GM12878 (cell line): ENCODE measurements around the gene PELI2. TPM values are rescaled to one million over a fixed set of nuclear protein-coding genes. Genes with fewer than 3 reads are reported as not detected.

Source experiments
- ATAC-seq: fragments of 200-7000 bp; cut with Tn5 transposase; 3 replicates; pipeline ENCODE4 v1.9.1; 2020; ENCODE audit warnings: mild to moderate bottlenecking, moderate library complexity
- BruUV-seq: library from RNA; stranded (reverse); fragments of 400-500 nt; replicated peaks from 2 replicates; lab custom pipeline; 2021; lab: Mats Ljungman, UMichigan
- CTCF ChIA-PET: fragments of 300-600 bp; sonication (Branson Sonifier 250); formaldehyde crosslinking; extraction: SDS; loops from one replicate; lab custom pipeline; 2021; ENCODE audit warnings: inconsistent platforms; lab: Yijun Ruan, JAX
- POLR2A ChIA-PET: fragments of 350-600 bp; formaldehyde crosslinking; extraction: SDS; loops from one replicate; lab custom pipeline; 2021; ENCODE audit warnings: inconsistent platforms; lab: Charles Lee
- RAD21 ChIA-PET: fragments of 300-600 bp; sonication (Branson Sonifier 250); formaldehyde crosslinking; loops from one replicate; lab custom pipeline; 2023; ENCODE audit warnings: antibody characterized with exemption; ENCODE audit not compliant: unreplicated experiment; lab: Charles Lee
- SMC1A ChIA-PET: fragments of 300-600 bp; sonication (Branson Sonifier 250); formaldehyde crosslinking; loops from one replicate; lab custom pipeline; 2023; ENCODE audit not compliant: unreplicated experiment, uncharacterized antibody; lab: Charles Lee
- DNase-seq: peaks from one replicate; pipeline ENCODE4 v3.0.0-alpha.2; 2011; ENCODE audit warnings: low read depth, low spot score
- FAIRE-seq: peaks from 3 replicates; lab custom pipeline; 2011; peaks lifted over from hg19 to GRCh38; lab: Jason Lieb, UNC
- H2AFZ ChIP-seq: 2 replicates; pipeline ENCODE4 v1.6.0; 2011; ENCODE audit warnings: low read depth, low read length, control low read depth; ENCODE audit not compliant: control insufficient read depth
- H3K27ac ChIP-seq: 2 replicates; pipeline ENCODE4 v1.5.1; 2011; ENCODE audit warnings: control low read depth; ENCODE audit not compliant: control insufficient read depth, insufficient read depth
- H3K27me3 ChIP-seq, 2 experiments: replicated peaks in 1 of 2; 2 replicates each; pipeline versions ENCODE4 v1.6.0 to v1.6.1; 2011; ENCODE audit warnings: low read length in 1 of 2; ENCODE audit not compliant: control insufficient read depth in 2 of 2, insufficient read depth in 2 of 2
- H3K36me3 ChIP-seq, 2 experiments: 2 replicates each; pipeline ENCODE4 v1.5.1; 2011; ENCODE audit warnings: low read length in 1 of 2; ENCODE audit not compliant: control insufficient read depth in 2 of 2, insufficient read depth in 2 of 2
- H3K4me1 ChIP-seq: 2 replicates; pipeline ENCODE4 v1.6.1; 2011; ENCODE audit warnings: mild to moderate bottlenecking, low read length, moderate library complexity, mixed read lengths; ENCODE audit not compliant: control insufficient read depth, insufficient read depth
- H3K4me2 ChIP-seq: 2 replicates; pipeline ENCODE4 v1.6.0; 2011; ENCODE audit warnings: control low read depth; ENCODE audit not compliant: control insufficient read depth, insufficient read depth
- H3K4me3 ChIP-seq: fragments of 200-600 bp; sonication (generic); 2 replicates; pipeline ENCODE4 v1.5.1; 2016
- H3K79me2 ChIP-seq: 2 replicates; pipeline ENCODE4 v1.6.0; 2011; ENCODE audit warnings: low read length; ENCODE audit not compliant: control insufficient read depth, insufficient read depth
- H3K9ac ChIP-seq: 2 replicates; pipeline ENCODE4 v1.8.0; 2011; ENCODE audit warnings: low read length, control low read depth, mixed read lengths; ENCODE audit not compliant: control insufficient read depth, insufficient read depth
- H3K9me3 ChIP-seq: replicated peaks from 3 replicates; pipeline ENCODE4 v1.5.1; 2011; ENCODE audit warnings: mild to moderate bottlenecking, low read length; ENCODE audit not compliant: control insufficient read depth, insufficient read depth
- H4K20me1 ChIP-seq: 2 replicates; pipeline ENCODE4 v1.6.0; 2011; ENCODE audit not compliant: control insufficient read depth, insufficient read depth
- ATF7 ChIP-seq: fragments of 450-650 bp; IDR thresholded peaks from 2 replicates; pipeline ENCODE4 v1.6.1; 2016; ENCODE audit warnings: low read depth, mild to moderate bottlenecking
- CBX5 ChIP-seq: sonication (generic); IDR thresholded peaks from 2 replicates; pipeline ENCODE4 v1.6.1; 2016; ENCODE audit warnings: low read depth, moderate library complexity, mild to moderate bottlenecking, inconsistent platforms
- CHD4 ChIP-seq: fragments of 200-600 bp; sonication (generic); IDR thresholded peaks from 2 replicates; pipeline ENCODE4 v1.6.1; 2016; ENCODE audit warnings: mild to moderate bottlenecking
- DPF2 ChIP-seq: fragments of 450-650 bp; IDR thresholded peaks from 2 replicates; pipeline ENCODE4 v1.6.1; 2017; ENCODE audit warnings: mild to moderate bottlenecking
- FOXK2 ChIP-seq: fragments of 450-650 bp; IDR thresholded peaks from 2 replicates; pipeline ENCODE4 v1.6.1; 2017; ENCODE audit warnings: mild to moderate bottlenecking, moderate library complexity
- HCFC1 ChIP-seq: fragments of 150-350 bp; IDR thresholded peaks from 2 replicates; pipeline ENCODE4 v1.6.1; 2014; ENCODE audit warnings: low read length
- JUNB ChIP-seq: IDR thresholded peaks from 2 replicates; pipeline ENCODE4 v1.6.1; 2016; ENCODE audit warnings: antibody characterized with exemption, mild to moderate bottlenecking
- MEF2A ChIP-seq: IDR thresholded peaks from 2 replicates; pipeline ENCODE4 v1.6.1; 2011; ENCODE audit warnings: low read depth, mild to moderate bottlenecking, low read length, moderate library complexity; ENCODE audit not compliant: insufficient read depth
- MYB ChIP-seq: fragments of 150-350 bp; IDR thresholded peaks from 2 replicates; pipeline ENCODE4 v1.6.1; 2014; ENCODE audit warnings: mild to moderate bottlenecking, low read depth, low read length, borderline replicate concordance
- PAX8 ChIP-seq: fragments of 450-650 bp; IDR thresholded peaks from 2 replicates; pipeline ENCODE4 v1.6.1; 2017; ENCODE audit warnings: mild to moderate bottlenecking, moderate library complexity
- PML ChIP-seq: IDR thresholded peaks from 2 replicates; pipeline ENCODE4 v1.6.1; 2012; ENCODE audit warnings: low read length, inconsistent platforms
- SMAD1 ChIP-seq: fragments of 450-650 bp; IDR thresholded peaks from 2 replicates; pipeline ENCODE4 v1.6.1; 2018; ENCODE audit warnings: mild to moderate bottlenecking, low read depth; ENCODE audit not compliant: partially characterized antibody
- SPI1 ChIP-seq: IDR thresholded peaks from 2 replicates; pipeline ENCODE4 v1.6.1; 2011; ENCODE audit warnings: low read depth, mild to moderate bottlenecking, low read length, moderate library complexity, borderline replicate concordance; ENCODE audit not compliant: insufficient read depth
- SREBF2 ChIP-seq: IDR thresholded peaks from 2 replicates; pipeline ENCODE4 v1.6.1; 2012; ENCODE audit warnings: mild to moderate bottlenecking, low read length
- YBX1 ChIP-seq: fragments of 450-650 bp; IDR thresholded peaks from 2 replicates; pipeline ENCODE4 v1.6.1; 2016; ENCODE audit warnings: antibody characterized with exemption
- WGBS: methylation state at CpG from one replicate; pipeline ENCODE4 v1.1.6; 2016; ENCODE audit warnings: low lambda C conversion rate; ENCODE audit not compliant: insufficient replicate concordance, insufficient coverage; ENCODE audit errors: missing lambda C conversion rate; 5-methylcytosine and 5-hydroxymethylcytosine counted together
- in situ Hi-C: fragments of 300-500 bp; cut with MboI; formaldehyde crosslinking; loops from 9 replicates; pipeline ENCODE4 v1.14.3; 2018; ENCODE audit warnings: mixed read lengths
- intact Hi-C: fragments of 100-400 bp; cut with micrococcal nuclease; formaldehyde crosslinking; loops from one replicate; pipeline ENCODE4 v1.14.2; 2022; ENCODE audit not compliant: unreplicated experiment
- polyA plus RNA-seq, 11 experiments: library from polyadenylated mRNA; depleted of rRNA in 4 of 11; unstranded in 6 of 11; stranded (reverse) in 5 of 11; fragments of >200 nt; fragmentation: Nextera tagmentation in 4 of 11; fragmentation: Illumina TruSeq in 1 of 11; extraction: Ambion mirVana in 4 of 11; extraction: Trizol in 1 of 11; gene quantifications; 1 replicate in 1 of 11; 2 replicates in 10 of 11; pipeline versions ENCODE4 v1.2.1 to v1.2.3, GENCODE V29; 2011 to 2016; ENCODE audit warnings: inconsistent platforms in 2 of 11, missing spikeins in 2 of 11, low read depth in 1 of 11
- total RNA-seq, 4 experiments: library from RNA; depleted of rRNA in 3 of 4; stranded (reverse); fragments of >200 nt in 3 of 4; fragmentation: Illumina TruSeq in 1 of 4; extraction: Trizol in 1 of 4; gene quantifications; 2 replicates each; pipeline versions ENCODE4 v1.2.1 to v1.2.3, GENCODE V29; 2013 to 2021
- TF ChIP-seq, protein P1 (sequence below): fragments of 450-650 bp; conservative IDR thresholded peaks from 2 replicates; pipeline ENCODE4 v1.6.1; 2017; ENCODE audit warnings: mild to moderate bottlenecking, moderate library complexity
- TF ChIP-seq, protein P2 (sequence below): IDR thresholded peaks from 2 replicates; pipeline ENCODE4 v1.6.1; 2011; ENCODE audit warnings: low read depth, mild to moderate bottlenecking, low read length, moderate library complexity, borderline replicate concordance; ENCODE audit errors: extremely low read depth
- TF ChIP-seq, protein P3 (sequence below): fragments of 450-650 bp; IDR thresholded peaks from 2 replicates; pipeline ENCODE4 v1.6.1; 2017; ENCODE audit warnings: mild to moderate bottlenecking

PELI2 gene
- total and polyA plus RNA-seq, 10 of the 15 experiments (the other 5 are each of a cell fraction or from before 2014, with no cell fraction given): under 0.01 to 0.10 (median 0.01) TPM; not detected in 3

DNA sequence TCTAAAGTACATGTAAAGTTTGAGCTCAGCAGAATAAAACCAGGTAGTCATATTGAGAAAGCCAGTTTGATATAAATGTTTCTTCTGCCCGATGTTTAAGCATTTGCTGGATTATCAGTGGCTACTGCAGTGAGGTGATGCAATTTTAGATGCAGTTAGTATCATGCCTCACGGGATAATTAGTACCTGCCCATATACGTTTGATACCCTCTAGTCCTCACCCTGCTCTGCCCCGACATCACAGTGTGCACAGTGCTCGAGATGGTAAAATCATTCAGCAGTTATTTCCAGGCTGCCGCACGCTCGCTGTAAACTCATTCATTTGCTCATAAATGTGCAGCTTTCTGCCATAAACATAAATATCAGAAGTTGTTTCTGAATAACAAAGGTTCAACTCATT is 152.7 kb downstream of the PELI2 start:
- CTCF ChIA-PET: no interaction called here
- SMC1A ChIA-PET: no interaction called here

More for the DNA sequence above, 152.7 kb downstream of the PELI2 start:
- Histone ChIP-seq H3K4me3 (no peak overlapping the region), H3K4me1 (no peaks in the 10 kb centered on the region), H3K79me2 (no peaks in the 10 kb centered on the region), H3K4me2 (no peak overlapping the region), H3K9ac (no peak overlapping the region), H4K20me1 (no peaks in the 10 kb centered on the region), H3K36me3 (no peaks in the 10 kb centered on the region), H3K27me3 (no peaks in the 10 kb centered on the region), H3K9me3 (no peaks in the 10 kb centered on the region), H3K27ac (no peak overlapping the region), H2AFZ (no peak overlapping the region)
- POLR2A ChIA-PET: no interaction called here
- TF ChIP-seq, protein P1, sequence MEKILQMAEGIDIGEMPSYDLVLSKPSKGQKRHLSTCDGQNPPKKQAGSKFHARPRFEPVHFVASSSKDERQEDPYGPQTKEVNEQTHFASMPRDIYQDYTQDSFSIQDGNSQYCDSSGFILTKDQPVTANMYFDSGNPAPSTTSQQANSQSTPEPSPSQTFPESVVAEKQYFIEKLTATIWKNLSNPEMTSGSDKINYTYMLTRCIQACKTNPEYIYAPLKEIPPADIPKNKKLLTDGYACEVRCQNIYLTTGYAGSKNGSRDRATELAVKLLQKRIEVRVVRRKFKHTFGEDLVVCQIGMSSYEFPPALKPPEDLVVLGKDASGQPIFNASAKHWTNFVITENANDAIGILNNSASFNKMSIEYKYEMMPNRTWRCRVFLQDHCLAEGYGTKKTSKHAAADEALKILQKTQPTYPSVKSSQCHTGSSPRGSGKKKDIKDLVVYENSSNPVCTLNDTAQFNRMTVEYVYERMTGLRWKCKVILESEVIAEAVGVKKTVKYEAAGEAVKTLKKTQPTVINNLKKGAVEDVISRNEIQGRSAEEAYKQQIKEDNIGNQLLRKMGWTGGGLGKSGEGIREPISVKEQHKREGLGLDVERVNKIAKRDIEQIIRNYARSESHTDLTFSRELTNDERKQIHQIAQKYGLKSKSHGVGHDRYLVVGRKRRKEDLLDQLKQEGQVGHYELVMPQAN: no peak
- TF ChIP-seq, protein P2, sequence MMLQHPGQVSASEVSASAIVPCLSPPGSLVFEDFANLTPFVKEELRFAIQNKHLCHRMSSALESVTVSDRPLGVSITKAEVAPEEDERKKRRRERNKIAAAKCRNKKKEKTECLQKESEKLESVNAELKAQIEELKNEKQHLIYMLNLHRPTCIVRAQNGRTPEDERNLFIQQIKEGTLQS: no peak
- TF ChIP-seq CBX5 (no peak), PAX8 (no peak), ATF7 (no peak), SPI1 (no peak), PML (no peak), CHD4 (no peak), JUNB (no peak), HCFC1 (no peak), MYB (no peak), SMAD1 (no peak), DPF2 (no peak), FOXK2 (no peak), YBX1 (no peak), MEF2A (no peak), SREBF2 (no peak)
- TF ChIP-seq, protein P3, sequence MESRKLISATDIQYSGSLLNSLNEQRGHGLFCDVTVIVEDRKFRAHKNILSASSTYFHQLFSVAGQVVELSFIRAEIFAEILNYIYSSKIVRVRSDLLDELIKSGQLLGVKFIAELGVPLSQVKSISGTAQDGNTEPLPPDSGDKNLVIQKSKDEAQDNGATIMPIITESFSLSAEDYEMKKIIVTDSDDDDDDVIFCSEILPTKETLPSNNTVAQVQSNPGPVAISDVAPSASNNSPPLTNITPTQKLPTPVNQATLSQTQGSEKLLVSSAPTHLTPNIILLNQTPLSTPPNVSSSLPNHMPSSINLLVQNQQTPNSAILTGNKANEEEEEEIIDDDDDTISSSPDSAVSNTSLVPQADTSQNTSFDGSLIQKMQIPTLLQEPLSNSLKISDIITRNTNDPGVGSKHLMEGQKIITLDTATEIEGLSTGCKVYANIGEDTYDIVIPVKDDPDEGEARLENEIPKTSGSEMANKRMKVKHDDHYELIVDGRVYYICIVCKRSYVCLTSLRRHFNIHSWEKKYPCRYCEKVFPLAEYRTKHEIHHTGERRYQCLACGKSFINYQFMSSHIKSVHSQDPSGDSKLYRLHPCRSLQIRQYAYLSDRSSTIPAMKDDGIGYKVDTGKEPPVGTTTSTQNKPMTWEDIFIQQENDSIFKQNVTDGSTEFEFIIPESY: no peak
- in situ Hi-C loops: no loop called here
- no TSS peak for BruUV-seq
- RAD21 ChIA-PET: no interaction called here
- WGBS: 45% methylated on average over 8 of the region's 8 CpGs
- intact Hi-C loops: no loop called here
- DNase-seq (no peak), FAIRE-seq (no peak), ATAC-seq (no peak)
